Uterus (tissue), 2 donors: Measurements from ENCODE around the gene MIGA2.

Experiments
- POLR2A ChIP-seq, 2 donors: fragments of 450-650 bp; IDR thresholded peaks; one replicate each; pipeline ENCODE4 v1.6.1; 2016; ENCODE audit warnings: antibody characterized with exemption in 2 of 2, mild to moderate bottlenecking in 1 of 2, moderate library complexity in 1 of 2
- TF ChIP-seq, protein P1 (sequence below), 4 experiments: fragments of 200-600 bp in 2 of 4; fragments of 450-650 bp in 2 of 4; sonication (generic) in 2 of 4; IDR thresholded peaks; one replicate each; pipeline ENCODE4 v1.5.1; 2016 to 2019; ENCODE audit warnings: antibody characterized with exemption in 4 of 4, mild to moderate bottlenecking in 2 of 4, moderate library complexity in 1 of 4

DNA sequence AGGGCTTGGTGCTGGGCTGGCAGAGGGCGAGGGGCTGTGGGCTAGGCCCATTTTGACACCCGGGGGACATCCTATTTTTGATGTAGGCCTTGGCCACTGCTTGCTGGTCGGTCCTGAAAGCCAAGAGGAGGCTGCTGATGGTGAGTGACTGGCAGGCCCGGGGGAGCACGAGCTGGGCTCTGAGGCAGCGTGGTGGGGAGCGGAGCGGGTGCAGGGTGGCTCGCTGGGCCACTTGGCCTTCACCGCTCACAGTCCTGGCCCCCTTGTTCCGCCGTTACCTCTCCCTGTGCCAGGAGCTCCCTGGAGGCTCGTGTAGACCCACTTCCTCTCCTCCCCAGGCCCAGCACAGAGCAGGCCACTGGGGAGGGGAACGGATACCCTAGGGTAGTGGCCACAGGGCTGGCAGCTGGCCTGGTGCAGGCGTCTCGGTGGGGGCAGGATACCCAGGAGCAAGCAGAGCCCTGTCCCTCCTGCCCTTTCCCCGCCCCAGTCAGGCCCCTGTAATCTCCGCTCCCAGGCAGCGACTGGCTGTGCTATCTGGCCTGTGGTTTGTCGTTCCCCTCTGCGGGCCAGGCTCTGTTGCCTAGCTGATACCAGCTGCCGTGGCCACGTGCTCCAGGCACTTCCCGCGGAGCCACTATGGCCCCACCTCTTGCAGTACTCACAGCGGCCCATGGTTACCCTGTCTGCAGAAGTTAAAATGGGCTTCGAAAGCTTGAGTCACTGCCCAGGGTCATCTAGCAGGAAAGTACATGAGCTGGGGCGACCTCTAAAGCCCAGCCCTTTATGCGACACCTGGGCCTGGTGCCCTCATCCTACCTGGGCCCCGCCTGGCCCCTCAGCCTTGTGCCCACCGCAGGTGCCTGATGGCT is 32.8 kb downstream of the MIGA2 start:
- TF ChIP-seq, protein P1, sequence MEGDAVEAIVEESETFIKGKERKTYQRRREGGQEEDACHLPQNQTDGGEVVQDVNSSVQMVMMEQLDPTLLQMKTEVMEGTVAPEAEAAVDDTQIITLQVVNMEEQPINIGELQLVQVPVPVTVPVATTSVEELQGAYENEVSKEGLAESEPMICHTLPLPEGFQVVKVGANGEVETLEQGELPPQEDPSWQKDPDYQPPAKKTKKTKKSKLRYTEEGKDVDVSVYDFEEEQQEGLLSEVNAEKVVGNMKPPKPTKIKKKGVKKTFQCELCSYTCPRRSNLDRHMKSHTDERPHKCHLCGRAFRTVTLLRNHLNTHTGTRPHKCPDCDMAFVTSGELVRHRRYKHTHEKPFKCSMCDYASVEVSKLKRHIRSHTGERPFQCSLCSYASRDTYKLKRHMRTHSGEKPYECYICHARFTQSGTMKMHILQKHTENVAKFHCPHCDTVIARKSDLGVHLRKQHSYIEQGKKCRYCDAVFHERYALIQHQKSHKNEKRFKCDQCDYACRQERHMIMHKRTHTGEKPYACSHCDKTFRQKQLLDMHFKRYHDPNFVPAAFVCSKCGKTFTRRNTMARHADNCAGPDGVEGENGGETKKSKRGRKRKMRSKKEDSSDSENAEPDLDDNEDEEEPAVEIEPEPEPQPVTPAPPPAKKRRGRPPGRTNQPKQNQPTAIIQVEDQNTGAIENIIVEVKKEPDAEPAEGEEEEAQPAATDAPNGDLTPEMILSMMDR (IDR thresholded peaks at IDR 0.05), result no peak
- no peak for TF ChIP-seq POLR2A (IDR thresholded peaks at IDR 0.05)
